22Rv1 (cell line): ENCODE results near the gene AGFG2.

Experiments
- CTCF ChIP-seq: fragments of 450-650 bp; IDR thresholded peaks from 2 replicates; pipeline ENCODE4 v1.5.1; 2017; ENCODE audit warnings: mild to moderate bottlenecking
- ZFX ChIP-seq: fragments of 450-650 bp; IDR thresholded peaks from 2 replicates; pipeline ENCODE4 v1.6.1; 2017; ENCODE audit warnings: antibody characterized with exemption, borderline replicate concordance

GRCh38 chr7:100559127-100559526 is 20.1 kb downstream of the AGFG2 start:
- no peak for TF ChIP-seq CTCF
- no peak for TF ChIP-seq ZFX
